CD4-positive, alpha-beta T cell treated with Interleukin-17A for 4 hours (primary cell): ENCODE results near the gene GARRE1.

ENCODE experiments used
- DNase-seq: peaks from one replicate; pipeline ENCODE4 v3.0.0-alpha.2; 2020; ENCODE audit warnings: mixed read lengths

The GARRE1 gene

GRCh38 chr19:34295103-34295502 is 40.7 kb downstream of the GARRE1 start:
- DNase-seq = no peak

GRCh38 chr19:34298891-34299520 is 44.7 kb downstream of the GARRE1 start:
- DNase-seq = no peak

GRCh38 chr19:34299576-34299975 is 45.2 kb downstream of the GARRE1 start:
- DNase-seq = no peak

- no peak for DNase-seq
Observed at GRCh38 chr19:34300380-34300779, 46.0 kb downstream of the GARRE1 start.

- no peak for DNase-seq
Observed at GRCh38 chr19:34300962-34301361, 46.6 kb downstream of the GARRE1 start.
